CD1c-positive myeloid dendritic cell (primary cell): Measurements from ENCODE around the gene DVL3.

ENCODE experiments used
- DNase-seq: peaks from one replicate; pipeline ENCODE4 v3.0.0-alpha.2; 2016; ENCODE audit errors: extremely low spot score

The DVL3 gene

GRCh38 chr3:184176377-184177330 is 21.5 kb downstream of the DVL3 start:
- peak; percentile 80 for DNase-seq

GRCh38 chr3:184177331-184177731 is 22.2 kb downstream of the DVL3 start:
- DNase-seq: peak; percentile 70

GRCh38 chr3:184177767-184178306 is 22.7 kb downstream of the DVL3 start:
- DNase-seq: no peak

- peak; percentile 81 for DNase-seq
These were observed 23.5 kb downstream of the DVL3 start for GRCh38 chr3:184178521-184179138.

GRCh38 chr3:184180165-184180564 is 25.0 kb downstream of the DVL3 start:
- peak; percentile 39 for DNase-seq

GRCh38 chr3:184181596-184181995 is 26.4 kb downstream of the DVL3 start:
- no peak for DNase-seq

GRCh38 chr3:184183679-184184078 is 28.5 kb downstream of the DVL3 start:
- no peak for DNase-seq

GRCh38 chr3:184184546-184185230 is 29.5 kb downstream of the DVL3 start:
- no peak for DNase-seq

- peak; percentile 100 for DNase-seq
These were observed 30.4 kb downstream of the DVL3 start for GRCh38 chr3:184185461-184186183.

GRCh38 chr3:184186184-184186901 is 31.2 kb downstream of the DVL3 start, which contains the start of gene ABCF3:
Gene ABCF3 (plus strand): TSS chr3:184186199. CDS start chr3:184186208, 9 bp downstream.
- DNase-seq: no peak

- DNase-seq: no peak
These were observed 31.7 kb downstream of the DVL3 start for GRCh38 chr3:184186902-184187207.

- no peak for DNase-seq
These were observed 32.9 kb downstream of the DVL3 start for GRCh38 chr3:184188080-184188479.

GRCh38 chr3:184189421-184189820 is 34.2 kb downstream of the DVL3 start:
- no peak for DNase-seq

- DNase-seq: no peak
These were observed 37.7 kb downstream of the DVL3 start for GRCh38 chr3:184192889-184193288.

- no peak for DNase-seq
These were observed 38.9 kb downstream of the DVL3 start for GRCh38 chr3:184193991-184194539.

- no peak for DNase-seq
These were observed 41.4 kb downstream of the DVL3 start for GRCh38 chr3:184196536-184196935.

- DNase-seq: no peak
These were observed 43.3 kb downstream of the DVL3 start for GRCh38 chr3:184198509-184198908.

- no peak for DNase-seq
These were observed 45.6 kb downstream of the DVL3 start for GRCh38 chr3:184200825-184201224.

- no peak for DNase-seq
These were observed 48.3 kb downstream of the DVL3 start for GRCh38 chr3:184203526-184203925.

GRCh38 chr3:184209146-184209923 is 54.2 kb downstream of the DVL3 start:
- DNase-seq: no peak
